Nucleus accumbens (tissue), 56 donors: Measurements from ENCODE around the gene SCN9A.
A peak's percentile ranks its signal among the peaks of the same experiment; 100 is the strongest.
"Not testable (repeated sequence)": the region's sequence is repeated elsewhere in the genome, so short reads cannot be mapped to it uniquely, and the experiment has no call there.

Source experiments
- DNase-seq, 56 donors: peaks; one replicate each; lab custom pipeline; 2025; lab: John Stamatoyannopoulos, UW

The SCN9A gene

GRCh38 chr2:166375736-166376487, at the start of gene SCN9A:
SCN9A (minus strand) TSS chr2:166375944; CDS start chr2:166311756, 64,188 bp downstream.
- peak in 50 of 56 donors; percentile 13 to 87 (median 59) for DNase-seq

GRCh38 chr2:166424841-166425240, 49.1 kb upstream of the SCN9A start:
- no peak for DNase-seq

DNA sequence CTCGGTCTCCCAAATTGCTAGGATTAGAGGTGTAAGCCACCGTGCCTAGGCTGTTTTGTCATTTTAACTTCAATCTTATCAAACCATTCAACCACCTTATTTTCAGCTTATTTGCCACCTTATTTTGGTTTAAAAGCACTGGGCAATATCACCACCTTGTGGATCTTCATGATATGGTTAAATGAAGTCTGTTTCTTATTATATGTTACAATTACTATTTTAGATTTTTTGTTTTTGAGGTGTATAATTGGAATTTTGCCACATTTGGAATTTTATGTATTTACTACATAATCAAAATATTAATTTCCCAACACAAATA, 43.8 kb upstream of the SCN9A start:
- no peak for DNase-seq

DNA sequence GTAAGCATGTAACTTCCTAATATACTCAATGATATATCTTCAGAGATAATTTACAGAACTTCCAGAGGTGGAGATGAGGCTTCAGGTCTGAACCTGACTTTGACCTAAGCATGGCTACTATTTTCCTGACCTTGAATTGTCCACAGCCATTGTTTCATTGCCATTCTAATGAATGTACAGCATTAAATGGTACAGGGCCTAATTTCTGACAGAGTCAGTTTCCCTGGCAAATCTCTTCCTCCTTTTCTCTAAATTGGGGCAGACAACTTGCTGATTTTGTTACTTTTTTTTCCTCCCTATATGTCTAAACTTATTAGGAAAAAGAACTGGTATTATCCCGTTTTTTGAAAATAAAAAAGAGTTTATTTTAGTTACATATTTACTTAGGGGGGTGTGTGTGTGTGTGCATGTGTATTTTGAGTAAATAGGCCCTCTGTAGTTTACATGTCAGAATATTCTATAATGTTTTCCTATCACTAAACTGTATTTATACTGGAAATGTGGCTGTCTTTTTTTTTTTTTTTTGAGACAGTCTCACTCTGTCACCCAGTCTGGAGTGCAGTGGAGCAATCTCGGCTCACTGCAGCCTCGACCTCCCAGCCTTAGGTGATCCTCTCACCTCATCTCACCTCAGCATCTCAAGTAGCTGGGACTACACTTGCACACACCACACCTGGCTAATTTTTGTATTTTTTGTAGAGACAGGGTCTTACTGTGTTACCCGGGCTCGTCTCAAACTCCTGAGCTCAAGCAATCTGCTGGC, 43.3 kb upstream of the SCN9A start:
- no peak for DNase-seq

- no peak for DNase-seq
Measured at GRCh38 chr2:166417669-166418068, 41.9 kb upstream of the SCN9A start.

DNA sequence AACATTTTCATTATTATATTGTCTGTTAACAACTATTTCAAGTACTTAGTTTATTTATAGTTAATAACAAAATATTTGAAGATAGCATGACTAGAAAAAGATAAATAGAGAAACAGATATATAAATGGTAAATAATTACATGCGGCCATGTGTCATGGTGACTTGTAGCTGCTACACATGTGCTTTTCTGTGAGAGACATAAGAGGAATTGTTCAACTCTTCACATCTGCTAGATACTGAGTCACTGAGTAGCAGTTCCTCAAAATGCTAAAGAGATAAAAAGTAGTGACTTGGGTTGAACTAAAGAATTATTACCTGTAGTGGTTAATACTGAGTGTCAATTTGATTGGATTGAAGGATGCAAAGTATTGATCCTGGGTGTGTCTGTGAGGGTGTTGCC, 37.5 kb upstream of the SCN9A start:
- DNase-seq = no peak

- no peak for DNase-seq
Measured at GRCh38 chr2:166411473-166412230, 35.9 kb upstream of the SCN9A start.

DNA sequence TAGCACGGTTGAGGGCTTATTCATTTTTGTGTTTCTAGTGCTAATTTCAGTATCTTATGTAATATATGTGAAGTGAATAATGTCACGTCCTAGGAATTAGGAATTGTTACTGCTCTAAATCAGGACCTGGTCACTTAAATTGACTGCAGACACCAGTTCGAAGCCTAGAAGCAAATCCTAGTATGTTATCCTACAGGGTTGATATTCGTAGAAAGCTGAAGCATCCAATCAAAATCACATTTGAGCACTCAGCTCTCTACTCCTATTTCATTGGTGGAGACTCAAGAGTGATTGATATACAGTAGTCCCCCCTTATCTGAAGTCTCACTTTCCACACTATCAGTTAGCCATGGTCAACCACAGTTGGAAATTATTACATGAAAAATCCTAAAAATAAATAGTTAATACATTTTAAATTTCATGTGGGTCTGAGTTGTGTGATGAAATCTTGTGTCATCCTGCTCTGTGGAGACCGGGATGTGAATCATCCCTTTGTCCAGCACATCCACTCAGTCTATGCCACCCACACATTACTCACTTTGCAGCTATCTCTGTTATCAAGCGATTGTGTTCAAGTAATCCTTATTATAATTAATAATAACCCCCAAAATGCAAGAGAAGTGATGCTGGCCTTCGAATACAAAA, 35.2 kb upstream of the SCN9A start:
- peak in 1 of 56 donors; percentile 10 for DNase-seq

- not testable (repeated sequence) for DNase-seq
Measured at GRCh38 chr2:166407746-166408145, 32.0 kb upstream of the SCN9A start.

GRCh38 chr2:166406374-166406773, 30.6 kb upstream of the SCN9A start:
- DNase-seq = no peak

GRCh38 chr2:166405569-166405926, 29.8 kb upstream of the SCN9A start:
- no peak for DNase-seq

GRCh38 chr2:166404831-166405568, 29.3 kb upstream of the SCN9A start:
- DNase-seq = no peak

DNA sequence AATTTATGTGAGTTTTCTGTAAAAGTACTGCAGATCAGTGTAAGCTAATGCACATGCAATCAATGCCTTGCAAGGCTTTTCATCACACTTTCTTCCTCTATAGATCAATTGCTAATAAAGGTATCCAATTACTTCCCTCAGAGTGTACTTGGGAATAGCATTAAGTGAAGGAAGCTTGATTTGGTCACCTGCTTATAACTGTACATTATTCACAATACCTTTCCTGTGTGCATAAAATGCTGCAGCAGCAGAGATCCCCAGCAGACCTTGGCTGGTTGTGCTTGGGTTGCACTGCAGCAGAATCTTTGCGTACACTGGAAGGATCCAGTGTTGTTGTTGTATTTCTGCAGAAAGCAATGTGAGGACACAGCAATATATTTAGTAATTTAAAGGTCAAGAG, 18.5 kb upstream of the SCN9A start:
- DNase-seq = no peak

- no peak for DNase-seq
Measured at GRCh38 chr2:166393008-166393407, 17.3 kb upstream of the SCN9A start.

DNA sequence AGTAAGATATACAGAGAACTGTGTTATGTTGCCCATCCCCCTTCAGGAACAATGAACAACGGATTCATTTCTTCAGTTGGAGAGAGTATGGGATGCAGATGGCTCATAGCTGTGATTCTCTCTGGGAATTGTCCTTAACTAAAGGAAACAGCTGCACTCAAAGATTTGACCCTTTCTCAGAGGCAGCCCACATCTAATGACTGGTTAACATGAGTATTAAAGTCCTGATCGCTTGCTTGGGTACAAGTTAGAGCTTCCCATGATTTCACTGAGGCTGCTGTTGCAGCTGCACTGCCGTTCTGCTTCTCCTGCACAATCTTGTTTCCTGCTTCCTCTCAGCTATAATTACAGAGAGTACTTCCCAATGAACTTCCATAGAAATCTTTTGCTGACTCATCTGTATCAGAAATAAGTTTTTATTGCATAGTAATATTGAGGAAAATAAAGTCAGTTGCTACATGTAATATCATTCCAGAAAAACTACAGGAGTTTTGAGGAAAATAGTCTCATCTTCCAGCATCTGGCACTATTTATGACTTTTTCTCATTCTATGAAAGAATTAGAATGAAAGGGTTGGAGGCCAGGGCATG, 12.8 kb upstream of the SCN9A start:
- no peak for DNase-seq

DNA sequence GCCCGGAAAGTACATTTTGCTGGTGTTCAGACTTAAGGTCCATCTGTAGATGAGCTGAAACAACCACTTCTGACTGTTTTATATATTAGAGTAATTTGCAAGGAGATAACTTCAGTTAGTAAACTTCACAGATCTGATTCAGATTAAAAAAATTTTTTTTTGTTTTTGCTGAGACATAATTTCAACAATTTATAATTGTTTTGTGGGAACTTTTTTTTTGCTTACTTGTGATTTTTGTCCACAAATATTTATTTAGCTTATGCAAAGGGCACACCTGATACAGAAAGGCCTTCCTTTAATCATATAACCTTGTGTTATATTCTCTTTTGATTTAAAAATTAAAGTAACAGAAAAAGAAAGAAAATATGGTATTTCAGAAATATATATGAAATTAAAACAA, 9.6 kb upstream of the SCN9A start:
- DNase-seq = no peak

DNA sequence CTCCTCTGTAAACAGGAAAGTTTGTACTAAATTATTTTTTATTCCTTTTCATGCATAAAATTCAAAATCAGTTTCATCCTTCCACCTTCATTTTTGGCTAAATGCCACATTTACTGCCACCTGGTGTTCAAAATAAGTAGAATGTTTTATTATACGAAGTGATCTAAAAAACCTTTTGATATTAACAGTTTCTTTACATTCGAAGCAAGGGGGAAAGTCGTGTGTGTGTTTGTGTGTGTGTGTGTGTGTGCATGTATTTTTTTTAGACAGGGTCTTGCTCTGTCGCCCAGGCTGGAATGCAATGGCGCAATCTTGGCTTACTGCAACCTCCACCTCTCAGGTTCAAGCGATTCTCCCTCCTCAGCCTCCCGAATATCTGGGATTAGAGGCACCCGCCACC, 9.0 kb upstream of the SCN9A start:
- DNase-seq = no peak

GRCh38 chr2:166382448-166382847, 6.7 kb upstream of the SCN9A start:
- DNase-seq = no peak

DNA sequence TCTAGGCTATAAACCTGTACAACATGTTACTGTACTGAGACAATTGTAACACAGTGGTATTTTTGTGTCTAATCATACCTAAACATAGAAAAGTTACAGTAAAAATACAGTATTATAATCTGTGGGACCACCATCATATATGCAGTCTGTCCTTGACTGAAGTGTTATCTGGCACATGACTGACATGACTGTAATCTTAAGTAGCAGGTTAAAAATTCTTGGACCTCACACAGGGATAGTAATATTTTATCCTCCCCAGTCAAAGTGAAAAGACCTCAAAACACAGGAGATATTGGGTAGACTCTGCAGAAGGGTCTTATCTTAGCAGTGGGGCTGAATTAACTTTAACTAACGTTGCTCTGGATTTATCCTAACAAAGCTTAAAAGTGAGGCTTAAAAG, 4.9 kb upstream of the SCN9A start:
- DNase-seq = no peak

GRCh38 chr2:166376873-166377272, 1.1 kb upstream of the SCN9A start:
- no peak for DNase-seq
